HepG2 (cell line): ENCODE measurements around the gene RIPK1. TPM values are rescaled to one million over a fixed set of nuclear protein-coding genes. Genes with fewer than 3 reads are reported as not detected.

Source experiments
- AHDC1 ChIP-seq: sonication (generic); formaldehyde crosslinking; IDR thresholded peaks from 2 replicates; pipeline ENCODE4 v1.5.1; 2020; ENCODE audit warnings: mild to moderate bottlenecking, missing genetic modification reagents, borderline replicate concordance
- ATF7 ChIP-seq, 2 experiments: fragments of 450-650 bp in 1 of 2; sonication (generic) in 1 of 2; formaldehyde crosslinking in 1 of 2; IDR thresholded peaks; 2 replicates each; pipeline versions ENCODE4 v1.4.0 to v1.6.1; 2016 to 2020; ENCODE audit warnings: antibody characterized with exemption in 1 of 2, mild to moderate bottlenecking in 1 of 2, missing genetic modification reagents in 1 of 2
- CBX2 ChIP-seq, 2 experiments: fragments of 200-600 bp in 1 of 2; sonication (generic); formaldehyde crosslinking in 1 of 2; IDR thresholded peaks; 2 replicates each; pipeline versions ENCODE4 v1.7.0 to v1.8.1; 2018 to 2022; ENCODE audit warnings: low read depth in 2 of 2, low read length in 1 of 2, mild to moderate bottlenecking in 1 of 2, missing genetic modification reagents in 1 of 2
- CENPX ChIP-seq: sonication (generic); formaldehyde crosslinking; IDR thresholded peaks from 2 replicates; pipeline ENCODE4 v1.9.0; 2021; ENCODE audit warnings: mild to moderate bottlenecking, missing genetic modification reagents, moderate library complexity
- HOMEZ ChIP-seq: IDR thresholded peaks from 2 replicates; pipeline ENCODE4 v1.6.1; 2016; ENCODE audit warnings: low read depth
- NFE2 ChIP-seq: sonication (generic); formaldehyde crosslinking; IDR thresholded peaks from 2 replicates; pipeline ENCODE4 v1.4.0; 2020; ENCODE audit warnings: missing genetic modification reagents
- RNF2 ChIP-seq: fragments of 450-650 bp; conservative IDR thresholded peaks from 2 replicates; pipeline ENCODE4 v1.6.1; 2016; ENCODE audit warnings: low read depth
- SALL2 ChIP-seq: sonication (generic); formaldehyde crosslinking; IDR thresholded peaks from 2 replicates; pipeline ENCODE4 v1.8.1; 2023; ENCODE audit warnings: mild to moderate bottlenecking, missing genetic modification reagents, inconsistent platforms
- SP140L ChIP-seq: sonication (generic); formaldehyde crosslinking; IDR thresholded peaks from 2 replicates; pipeline ENCODE4 v1.4.0; 2020; ENCODE audit warnings: missing genetic modification reagents, borderline replicate concordance
- STAG1 ChIP-seq: sonication (generic); formaldehyde crosslinking; IDR thresholded peaks from 2 replicates; pipeline ENCODE4 v1.4.0; 2020; ENCODE audit warnings: missing genetic modification reagents
- YY1 ChIP-seq: IDR thresholded peaks from 2 replicates; pipeline ENCODE4 v1.6.1; 2011; ENCODE audit warnings: low read length, low read depth, moderate library complexity, mild to moderate bottlenecking; ENCODE audit not compliant: insufficient read depth, insufficient replicate concordance
- ZBTB33 ChIP-seq: sonication (generic); formaldehyde crosslinking; IDR thresholded peaks from 2 replicates; pipeline ENCODE4 v1.4.0; 2020; ENCODE audit warnings: missing genetic modification reagents
- ZBTB7B ChIP-seq: sonication (generic); formaldehyde crosslinking; IDR thresholded peaks from 2 replicates; pipeline ENCODE4 v1.4.0; 2020; ENCODE audit warnings: missing genetic modification reagents
- ZMAT3 ChIP-seq: sonication (generic); formaldehyde crosslinking; conservative IDR thresholded peaks from 2 replicates; pipeline ENCODE4 v1.7.0; 2021; ENCODE audit warnings: missing genetic modification reagents
- ZNF3 ChIP-seq: IDR thresholded peaks from 2 replicates; pipeline ENCODE4 v1.7.0; 2017; ENCODE audit warnings: inconsistent platforms
- ZNF44 ChIP-seq: sonication (generic); formaldehyde crosslinking; IDR thresholded peaks from 2 replicates; pipeline ENCODE4 v1.5.1; 2020; ENCODE audit warnings: mild to moderate bottlenecking, missing genetic modification reagents
- ZNF629 ChIP-seq: sonication (generic); formaldehyde crosslinking; conservative IDR thresholded peaks from 2 replicates; pipeline ENCODE4 v1.5.0; 2020; ENCODE audit warnings: missing genetic modification reagents
- ZNF773 ChIP-seq: sonication (generic); formaldehyde crosslinking; IDR thresholded peaks from 2 replicates; pipeline ENCODE4 v1.4.0; 2020; ENCODE audit warnings: missing genetic modification reagents, borderline replicate concordance
- ZZZ3 ChIP-seq: sonication (generic); formaldehyde crosslinking; IDR thresholded peaks from 2 replicates; pipeline ENCODE4 v1.4.0; 2020; ENCODE audit warnings: missing genetic modification reagents, mild to moderate bottlenecking, borderline replicate concordance
- polyA plus RNA-seq, 8 experiments: library from polyadenylated mRNA; depleted of rRNA in 3 of 8; stranded (reverse) in 7 of 8; unstranded in 1 of 8; fragments of >200 nt; fragmentation: Illumina TruSeq in 4 of 8; extraction: Trizol in 4 of 8; gene quantifications; 2 replicates each; pipeline versions ENCODE4 v1.2.1 to v1.2.3, GENCODE V29; 2011 to 2016; ENCODE audit warnings: low read depth in 4 of 8, missing spikeins in 1 of 8, mixed read lengths in 1 of 8; ENCODE audit not compliant: insufficient read depth in 1 of 8
- total RNA-seq, 5 experiments: library from RNA; depleted of rRNA; stranded (reverse); fragments of >200 nt; fragmentation: Illumina TruSeq; extraction: Trizol; gene quantifications; 2 replicates each; pipeline ENCODE4 v1.2.3, GENCODE V29; 2016; ENCODE audit warnings: low read depth in 1 of 5

The RIPK1 gene
- total and polyA plus RNA-seq, 2 of the 13 experiments (the other 11 are each of a cell fraction or from before 2014, with no cell fraction given), result 9.0 to 10.3 TPM

GRCh38 chr6:3068329-3069214, at the start of gene RIPK1 (continued):
- TF ChIP-seq AHDC1 (CRISPR knock-in tag) (peak; percentile 80), NFE2 (no peak), CENPX (CRISPR knock-in tag) (no peak), ATF7 (IDR thresholded peaks at IDR 0.05) (no peak), ATF7 (CRISPR knock-in tag; IDR thresholded peaks at IDR 0.05) (no peak), SALL2 (CRISPR knock-in tag) (peak; percentile 36; the same call in 1 of the 2 replicates), ZNF629 (CRISPR knock-in tag) (no peak; the same call in 1 of the 2 replicates), ZNF44 (CRISPR knock-in tag) (0 out of 2 replicates have a peak, but pooled peaks have one; percentile 66), ZZZ3 (CRISPR knock-in tag) (no peak), CBX2 (IDR thresholded peaks at IDR 0.05; ENCODE audit: low read depth, low read length) (no peak), CBX2 (CRISPR knock-in tag; IDR thresholded peaks at IDR 0.05; ENCODE audit: low read depth) (0 out of 2 replicates have a peak, but pooled peaks have one; percentile 30), ZNF3 (CRISPR knock-in tag) (no peak), ZBTB7B (peak; percentile 66; the same call in 1 of the 2 replicates), STAG1 (CRISPR knock-in tag) (peak; percentile 58), ZNF773 (CRISPR knock-in tag) (peak; percentile 79; the same call in 1 of the 2 replicates), ZBTB33 (CRISPR knock-in tag) (no peak), HOMEZ (0 out of 2 replicates have a peak, but pooled peaks have one; percentile 16), RNF2 (peak; percentile 75; the same call in 1 of the 2 replicates), ZMAT3 (CRISPR knock-in tag) (no peak), YY1 (peak; percentile 87), SP140L (CRISPR knock-in tag) (0 out of 2 replicates have a peak, but pooled peaks have one; percentile 22)
